COLO829 (cell line): Measurements from ENCODE around the gene SPEM3.
A peak's percentile ranks its signal among the peaks of the same experiment; 100 is the strongest.

ENCODE experiments used
- DNase-seq: peaks from one replicate; pipeline ENCODE4 v3.0.0; 2012; ENCODE audit warnings: low spot score

Gene SPEM3

GRCh38 chr17:7403977-7404736, 24.5 kb upstream of the SPEM3 start, which contains the start of gene TMEM256:
TMEM256 (minus strand) TSS chr17:7404097; CDS start chr17:7404084, 13 bp downstream.
- peak; percentile 96 for DNase-seq

DNA sequence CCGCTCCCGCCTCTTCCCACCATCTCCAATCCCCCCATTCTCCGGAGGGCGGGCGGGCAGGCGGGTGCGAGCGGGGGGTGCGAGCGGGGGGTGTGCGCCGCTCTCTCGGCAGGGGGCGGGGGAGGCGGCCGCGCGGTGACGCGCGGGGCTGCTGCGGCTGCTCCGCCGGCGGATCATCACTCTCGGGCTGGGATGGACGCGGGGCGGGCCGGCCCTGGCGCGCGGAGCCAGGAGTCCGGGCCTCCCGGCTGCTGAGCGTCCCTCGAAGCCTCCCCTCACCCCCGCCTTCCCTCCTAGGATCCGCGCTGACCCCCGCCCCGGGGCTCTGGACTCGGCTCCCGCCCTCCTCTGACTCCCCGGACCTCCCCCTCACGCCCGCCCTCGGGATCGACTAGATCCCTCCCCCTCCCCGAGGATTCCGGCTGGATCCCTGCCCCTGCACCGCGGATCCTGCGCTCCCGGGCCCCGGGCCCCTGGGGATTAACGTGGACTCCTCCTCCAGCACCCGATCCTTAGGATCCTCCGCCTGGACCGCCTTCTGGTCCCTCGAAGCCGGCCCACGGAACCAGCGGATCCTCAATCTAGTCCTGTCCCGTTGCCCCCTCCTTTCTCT, 23.8 kb upstream of the SPEM3 start:
- no peak for DNase-seq

- no peak for DNase-seq
These were observed 23.1 kb upstream of the SPEM3 start for GRCh38 chr17:7405350-7406234.

GRCh38 chr17:7406235-7406825, 22.3 kb upstream of the SPEM3 start:
- DNase-seq: no peak

DNA sequence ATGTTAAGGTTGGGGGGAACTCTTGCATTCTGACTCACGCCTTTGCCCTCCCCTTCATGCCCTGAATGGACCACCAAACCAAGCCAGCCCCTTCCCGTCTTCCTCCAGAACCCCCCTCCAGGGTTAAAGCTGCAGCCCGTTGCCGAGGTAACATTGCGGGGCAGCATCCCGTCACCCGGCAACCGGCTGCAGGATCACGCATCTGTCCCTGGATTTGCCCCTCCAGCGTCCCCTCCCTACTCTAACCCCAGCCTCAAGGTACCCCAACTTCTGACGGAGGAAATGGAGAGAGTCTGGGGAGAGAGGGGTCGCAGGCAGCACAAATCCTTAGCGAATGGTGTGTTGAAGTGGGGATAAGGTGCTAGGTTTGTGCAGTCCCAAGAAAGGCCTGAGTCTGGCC, 21.6 kb upstream of the SPEM3 start:
- DNase-seq: no peak

DNA sequence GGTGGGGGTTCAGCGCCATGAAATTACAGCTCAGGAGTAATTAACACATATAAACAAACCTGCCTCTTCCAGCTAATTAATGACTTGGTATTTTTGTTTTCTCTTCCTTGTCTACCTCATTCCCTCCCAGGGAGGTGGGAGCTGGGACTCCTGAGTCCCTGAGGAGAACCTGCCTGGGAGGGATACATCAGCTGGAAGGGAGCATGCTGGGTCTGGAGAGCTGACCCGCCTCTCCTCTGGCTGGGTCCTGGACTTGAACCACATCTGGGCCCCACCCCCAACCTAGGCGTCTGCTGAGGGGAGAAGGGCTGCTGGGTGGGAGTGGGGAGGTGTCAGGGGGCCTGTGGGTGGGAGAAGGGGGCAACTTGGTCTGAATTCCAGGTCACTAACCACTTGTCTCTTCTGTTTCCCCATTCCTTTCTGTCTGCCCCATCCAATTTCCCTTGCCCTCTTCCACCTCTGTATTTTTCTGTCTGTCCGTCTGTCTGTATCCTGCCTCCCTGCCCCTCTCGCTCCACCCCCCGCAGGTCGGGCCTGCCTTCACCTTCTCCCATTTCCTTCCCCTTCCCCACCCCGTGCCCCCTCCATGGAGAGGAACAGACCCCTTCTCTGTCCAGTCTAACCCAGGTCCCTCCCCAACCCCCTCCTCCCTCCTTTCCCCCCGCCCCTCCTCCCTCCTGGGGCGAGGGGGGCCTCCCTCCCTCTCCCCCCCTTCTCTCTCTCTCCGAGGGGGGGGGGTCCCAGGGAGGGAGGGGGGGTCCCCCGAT, 21.0 kb upstream of the SPEM3 start, which contains the start of gene NLGN2:
TSS of gene NLGN2 (plus strand) at position 361 of the 767 bp plus-strand sequence. CDS start 411 bp downstream, outside the sequence.
- DNase-seq: no peak

GRCh38 chr17:7408252-7408727, 20.4 kb upstream of the SPEM3 start:
- no peak for DNase-seq

- no peak for DNase-seq
These were observed 19.8 kb upstream of the SPEM3 start for GRCh38 chr17:7408863-7409262.

GRCh38 chr17:7409716-7410115, 18.9 kb upstream of the SPEM3 start:
- DNase-seq: no peak

GRCh38 chr17:7410634-7411426, 17.8 kb upstream of the SPEM3 start:
- DNase-seq: no peak

DNA sequence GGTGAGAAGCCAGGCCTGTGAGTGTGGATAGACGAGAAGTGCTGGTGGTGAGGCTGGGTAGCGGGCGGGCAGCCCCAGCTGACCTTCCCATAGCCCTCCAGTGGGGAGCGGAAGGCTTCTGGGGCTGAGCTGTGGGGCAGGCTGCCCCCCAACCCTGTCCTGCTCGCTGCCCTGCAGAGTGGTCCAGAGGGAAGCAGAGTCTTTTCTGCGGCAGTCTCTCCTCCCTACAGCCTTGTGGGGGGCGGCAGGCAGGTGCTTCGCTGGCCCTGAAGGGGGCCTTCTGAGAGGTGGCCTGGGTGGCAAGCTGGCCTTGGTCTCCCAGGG, 17.3 kb upstream of the SPEM3 start:
- no peak for DNase-seq

- DNase-seq: no peak
These were observed 15.2 kb upstream of the SPEM3 start for GRCh38 chr17:7413346-7413985.

GRCh38 chr17:7414837-7415236, 13.8 kb upstream of the SPEM3 start:
- DNase-seq: no peak

- no peak for DNase-seq
These were observed 12.9 kb upstream of the SPEM3 start for GRCh38 chr17:7415784-7416183.

DNA sequence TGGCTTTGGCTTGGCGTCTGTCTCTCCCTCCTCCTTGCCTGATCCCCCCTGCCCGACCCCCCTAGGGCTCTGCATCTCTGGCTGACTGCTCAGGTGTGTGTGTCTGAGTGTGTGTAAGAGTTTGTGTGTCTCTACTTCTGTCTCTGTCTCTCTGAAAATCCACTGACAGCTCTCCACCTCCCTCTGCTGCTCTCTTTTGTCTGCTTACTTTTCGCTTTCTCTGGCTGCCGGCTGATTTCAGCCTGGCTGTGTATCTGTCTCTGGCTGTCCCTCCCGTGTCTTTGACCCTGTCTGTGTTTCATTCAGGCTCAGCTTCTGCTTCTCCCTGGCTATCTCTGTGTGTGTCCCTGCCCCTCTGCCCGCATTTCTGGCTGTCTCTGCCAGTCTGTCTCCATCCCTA, 12.3 kb upstream of the SPEM3 start:
- DNase-seq: no peak

DNA sequence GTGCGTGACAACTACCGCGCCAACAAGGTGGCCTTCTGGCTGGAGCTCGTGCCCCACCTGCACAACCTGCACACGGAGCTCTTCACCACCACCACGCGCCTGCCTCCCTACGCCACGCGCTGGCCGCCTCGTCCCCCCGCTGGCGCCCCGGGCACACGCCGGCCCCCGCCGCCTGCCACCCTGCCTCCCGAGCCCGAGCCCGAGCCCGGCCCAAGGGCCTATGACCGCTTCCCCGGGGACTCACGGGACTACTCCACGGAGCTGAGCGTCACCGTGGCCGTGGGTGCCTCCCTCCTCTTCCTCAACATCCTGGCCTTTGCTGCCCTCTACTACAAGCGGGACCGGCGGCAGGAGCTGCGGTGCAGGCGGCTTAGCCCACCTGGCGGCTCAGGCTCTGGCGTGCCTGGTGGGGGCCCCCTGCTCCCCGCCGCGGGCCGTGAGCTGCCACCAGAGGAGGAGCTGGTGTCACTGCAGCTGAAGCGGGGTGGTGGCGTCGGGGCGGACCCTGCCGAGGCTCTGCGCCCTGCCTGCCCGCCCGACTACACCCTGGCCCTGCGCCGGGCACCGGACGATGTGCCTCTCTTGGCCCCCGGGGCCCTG, 11.5 kb upstream of the SPEM3 start:
- DNase-seq: no peak

- no peak for DNase-seq
These were observed 10.0 kb upstream of the SPEM3 start for GRCh38 chr17:7418472-7419152.

GRCh38 chr17:7419819-7420610, 8.6 kb upstream of the SPEM3 start, which contains the start of gene SPEM1:
SPEM1 (plus strand) TSS chr17:7420324; CDS start chr17:7420385, 61 bp downstream.
- DNase-seq: no peak
